NCI-H2196 (cell line): ENCODE results near the gene TPSAB1.

Experiments used
- DNase-seq: peaks from one replicate; lab custom pipeline; 2025; ENCODE audit not compliant: unreplicated experiment; lab: John Stamatoyannopoulos, UW

The TPSAB1 gene

DNA sequence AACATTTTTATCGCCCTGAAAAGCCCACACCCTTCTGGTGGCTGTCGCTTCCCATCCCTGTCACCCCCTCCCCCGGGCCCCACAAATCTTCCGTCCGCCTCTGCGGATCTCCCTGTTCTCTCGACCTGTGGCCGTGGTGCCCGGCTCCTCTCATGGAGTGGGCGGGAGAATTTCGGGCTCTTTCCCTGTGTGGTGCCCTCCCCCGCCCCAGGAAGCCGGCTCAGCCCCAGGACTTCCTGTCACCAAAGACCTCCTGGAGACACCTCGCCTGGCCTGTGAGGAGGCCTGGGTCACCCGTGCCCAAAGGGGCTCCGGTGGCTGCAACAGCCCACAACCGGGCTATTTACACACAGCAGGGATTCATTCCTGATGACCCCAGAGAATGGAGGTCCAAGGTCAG lies 42.8 kb downstream of the TPSAB1 start:
- DNase-seq, result no peak

DNA sequence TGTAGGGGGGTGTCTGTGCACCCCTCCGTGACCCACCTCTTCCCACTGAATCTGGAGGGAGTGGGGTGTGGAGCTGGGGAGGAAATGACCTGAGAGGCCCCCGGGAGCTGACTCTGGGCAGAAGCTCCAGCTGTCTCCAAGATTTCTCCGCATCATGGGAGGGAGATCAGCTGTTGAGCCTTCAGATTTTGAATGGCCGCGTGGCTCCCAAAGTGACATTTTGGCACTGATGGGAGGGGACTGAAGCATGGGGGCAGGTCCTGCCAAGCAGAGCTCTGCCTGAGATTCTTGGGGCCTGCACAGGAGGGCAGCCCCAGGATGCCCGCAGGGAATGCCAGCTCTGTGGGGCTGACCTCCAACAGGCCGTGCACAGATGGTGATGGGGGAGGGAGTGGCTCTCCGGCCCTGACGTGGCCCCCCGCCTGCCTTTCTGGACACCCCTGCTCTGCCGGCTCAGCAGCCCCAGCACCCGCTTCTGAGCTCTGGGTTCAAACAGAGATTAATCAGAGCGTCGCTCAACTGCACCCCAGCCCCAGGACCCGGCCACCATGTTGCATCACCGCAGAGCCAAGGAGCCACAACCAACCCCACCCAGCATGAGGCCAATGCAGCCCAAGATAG lies 43.6 kb downstream of the TPSAB1 start:
- DNase-seq, result no peak

DNA sequence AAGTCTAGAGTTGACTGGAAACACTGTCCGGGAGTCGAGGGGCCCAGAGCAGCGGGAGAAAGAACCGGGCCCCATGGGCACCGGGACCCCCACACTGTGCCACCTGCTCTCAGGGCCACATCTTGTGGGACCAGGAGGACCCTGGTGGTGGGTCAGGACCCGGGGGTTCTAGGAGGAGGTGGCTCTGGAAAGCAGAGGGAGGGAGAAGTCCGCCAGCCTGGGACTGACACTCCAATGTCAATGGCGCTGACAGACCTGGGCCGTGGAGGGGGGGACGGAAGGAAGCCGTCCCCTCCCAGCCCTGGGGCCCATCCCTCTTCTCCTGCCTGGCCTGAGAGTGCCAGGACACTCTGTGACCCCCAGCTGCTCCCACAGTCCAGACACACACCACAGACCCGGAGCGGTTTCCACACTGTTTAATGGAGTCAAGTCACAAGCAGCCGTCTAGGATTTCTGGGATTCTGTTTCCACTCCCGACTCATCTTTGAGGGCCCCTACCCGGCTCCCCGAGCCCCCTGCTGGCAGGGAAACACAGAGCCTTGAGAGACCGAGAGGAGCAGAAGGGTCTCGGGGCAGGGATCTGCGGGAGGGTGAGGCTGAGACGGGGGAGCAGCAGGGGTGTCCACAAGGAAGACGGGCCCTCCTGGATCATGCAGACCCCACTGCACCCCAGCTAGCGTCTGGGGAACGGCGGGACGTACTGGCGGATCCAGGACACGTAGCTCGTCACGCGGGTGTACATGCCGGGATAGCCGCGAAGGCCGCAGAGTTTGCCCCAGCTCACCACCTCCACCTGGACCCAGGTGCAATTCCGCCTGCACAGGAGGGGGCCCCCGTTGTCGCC lies 45.4 kb downstream of the TPSAB1 start:
- DNase-seq, result no peak

DNA sequence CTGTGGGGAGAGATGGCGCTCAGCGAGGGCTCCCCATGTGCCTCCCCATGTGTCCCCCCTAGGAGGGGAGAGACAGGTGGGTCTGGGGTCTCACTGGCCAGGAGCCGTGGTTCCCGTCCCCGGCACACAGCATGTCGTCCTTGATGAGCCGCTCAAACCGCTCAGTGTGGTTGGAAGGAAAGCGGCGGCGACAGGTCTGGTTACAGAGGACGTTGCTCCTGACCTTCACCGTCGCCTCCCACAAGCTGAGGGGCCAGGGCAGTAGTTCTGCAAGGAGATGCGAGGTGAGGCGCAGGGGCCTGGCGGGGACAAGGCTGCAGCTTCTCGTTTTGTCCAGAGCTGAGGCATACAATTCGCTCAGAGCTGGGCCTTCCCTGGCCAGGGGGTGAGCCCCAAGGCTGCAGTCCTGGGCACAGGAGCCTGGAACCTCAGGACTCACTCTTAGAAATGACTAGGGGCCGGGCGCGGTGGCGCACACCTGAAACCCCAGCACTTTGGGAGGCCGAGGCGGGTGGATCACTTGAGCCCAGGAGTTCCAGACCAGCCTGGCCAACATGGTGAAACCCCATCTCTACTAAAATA lies 46.1 kb downstream of the TPSAB1 start:
- DNase-seq, result no peak

DNA sequence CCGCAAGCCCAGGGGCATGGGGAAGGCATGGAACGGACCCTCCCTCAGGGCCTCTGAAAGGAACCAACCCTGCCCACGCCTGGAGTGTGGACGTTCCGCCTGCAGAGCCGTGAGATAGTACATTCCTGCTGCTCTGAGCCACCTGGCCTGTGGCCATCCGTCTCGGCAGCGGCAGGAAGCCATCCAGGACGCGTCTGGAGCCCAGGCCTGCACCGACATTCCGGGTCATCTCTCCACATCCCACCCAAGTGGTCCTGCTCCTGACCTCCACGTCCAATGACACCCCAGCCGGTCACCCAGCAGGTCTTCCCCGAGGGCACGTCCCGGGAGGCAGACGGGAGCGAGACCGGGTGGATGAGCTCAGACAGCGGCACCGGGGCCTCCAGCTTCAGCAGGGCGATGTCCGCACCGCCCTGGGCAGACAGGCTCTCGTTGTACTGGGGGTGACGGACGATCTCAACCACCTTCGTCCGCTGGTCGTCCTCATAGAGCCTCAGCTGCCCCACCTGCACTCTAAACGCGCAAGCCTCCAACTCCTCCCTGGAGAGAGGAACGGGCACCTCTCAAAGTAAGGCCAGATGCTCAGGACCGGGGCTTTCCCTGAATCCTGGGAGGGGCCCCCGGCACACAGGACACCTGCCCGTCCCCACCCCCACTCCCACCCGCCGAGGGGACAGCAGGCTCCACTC lies 47.6 kb downstream of the TPSAB1 start:
- no peak for DNase-seq

DNA sequence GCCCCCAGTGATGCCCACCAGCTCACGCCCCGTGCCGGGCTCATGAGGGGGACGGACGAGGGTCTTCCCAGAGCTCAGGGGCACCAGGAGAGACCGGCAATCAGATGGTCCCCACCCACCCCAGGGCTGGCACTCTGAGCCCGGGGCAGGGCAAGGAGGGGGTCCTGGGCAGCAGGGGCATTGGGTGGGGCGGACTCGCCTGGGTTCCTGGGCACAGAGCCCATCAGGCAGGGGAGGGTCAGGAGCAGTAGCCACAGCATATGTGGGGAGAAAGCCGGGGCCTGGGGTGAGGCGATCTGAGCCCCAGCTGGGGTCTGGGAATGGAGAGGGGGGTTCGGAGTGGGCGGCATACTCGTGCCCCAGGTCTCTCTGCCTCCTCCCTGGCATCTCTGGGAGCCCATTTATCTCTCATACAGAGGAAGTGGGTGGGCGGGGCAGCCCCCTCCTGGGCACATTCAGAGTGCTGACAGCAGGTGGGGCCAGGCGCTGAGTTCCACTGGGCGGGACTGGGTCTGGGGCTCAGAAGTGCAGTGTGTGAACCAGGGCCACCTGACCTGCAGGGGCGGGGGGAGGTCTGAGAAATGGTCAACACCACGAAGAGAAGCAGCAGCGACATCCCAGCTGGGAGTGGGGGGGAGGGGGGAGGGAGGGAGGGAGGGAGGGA lies 48.4 kb downstream of the TPSAB1 start:
- peak; percentile 25 for DNase-seq

DNA sequence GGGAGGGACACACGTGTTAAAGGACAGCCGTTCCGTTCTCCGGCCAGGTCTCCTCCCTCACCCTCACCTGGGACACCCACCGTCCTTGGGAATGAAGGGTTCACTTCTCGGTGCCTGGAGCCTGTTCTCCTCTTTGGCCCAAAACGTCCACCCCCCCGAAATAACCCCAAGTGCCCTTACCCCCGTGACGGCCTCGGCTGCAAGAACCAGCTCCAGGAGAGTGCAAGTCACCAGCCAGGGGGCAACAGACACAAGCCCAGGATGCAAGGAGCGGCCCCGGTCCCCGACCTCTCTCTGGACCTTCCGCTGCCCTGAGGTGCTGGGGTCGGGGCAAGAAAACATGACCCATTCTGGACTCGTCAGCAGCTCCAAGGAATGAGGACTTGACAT lies 49.0 kb downstream of the TPSAB1 start:
- DNase-seq, result no peak

DNA sequence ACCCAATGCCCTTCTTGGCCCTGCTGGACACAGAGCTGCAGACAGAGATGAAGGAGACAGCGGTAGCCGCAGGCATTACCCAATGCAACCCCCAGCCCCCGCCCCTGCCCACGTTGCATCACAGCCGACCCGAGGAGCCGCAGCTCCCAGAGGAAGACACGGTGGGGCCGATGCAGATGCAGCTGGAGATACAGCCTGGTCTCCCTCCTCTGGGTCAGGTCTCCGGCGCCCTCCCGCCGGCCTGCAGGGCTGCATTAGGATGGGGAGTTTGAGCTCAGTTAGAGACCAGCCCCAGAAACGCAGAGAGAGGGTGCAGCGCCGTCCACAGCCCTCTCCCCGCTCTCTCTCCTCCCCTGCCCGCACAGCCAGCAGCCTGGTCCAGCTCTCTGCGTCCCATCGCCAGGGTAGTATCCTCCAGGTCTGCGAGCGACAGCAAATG lies 49.6 kb downstream of the TPSAB1 start:
- no peak for DNase-seq

DNA sequence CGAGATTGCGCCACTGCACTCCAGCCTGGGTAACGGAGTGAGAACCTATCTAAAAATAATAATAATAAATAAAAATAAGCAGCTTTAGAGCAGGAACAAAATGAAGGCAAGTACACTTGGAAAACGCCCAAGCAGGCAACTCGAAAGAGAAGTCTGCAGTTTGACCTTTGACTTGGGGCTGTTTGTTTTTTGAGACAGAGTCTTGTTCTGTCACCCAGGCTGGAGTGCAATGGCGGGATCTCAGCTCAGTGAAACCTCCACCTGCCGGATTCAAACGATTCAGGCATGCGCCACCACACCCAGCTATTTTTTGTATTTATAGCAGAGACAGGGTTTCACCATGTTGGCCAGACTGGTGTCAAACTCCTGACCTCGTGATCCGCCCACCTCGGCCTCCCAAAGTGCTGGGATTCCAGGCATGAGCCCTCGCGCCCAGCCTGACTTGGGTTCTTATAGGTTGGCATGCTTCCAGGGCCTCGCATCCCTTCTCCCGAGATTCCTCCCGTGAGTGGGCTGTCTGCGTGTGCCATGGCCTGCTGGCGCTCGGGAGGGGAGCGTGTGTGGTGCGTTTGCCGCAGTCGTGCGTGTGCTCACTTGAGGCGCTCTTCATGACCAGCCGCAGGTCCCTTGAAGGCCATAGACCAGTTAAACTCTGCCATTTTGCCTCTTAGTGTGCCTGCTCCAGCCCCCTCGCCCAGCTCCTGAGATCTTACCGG lies 50.5 kb downstream of the TPSAB1 start:
- peak; percentile 77 for DNase-seq

DNA sequence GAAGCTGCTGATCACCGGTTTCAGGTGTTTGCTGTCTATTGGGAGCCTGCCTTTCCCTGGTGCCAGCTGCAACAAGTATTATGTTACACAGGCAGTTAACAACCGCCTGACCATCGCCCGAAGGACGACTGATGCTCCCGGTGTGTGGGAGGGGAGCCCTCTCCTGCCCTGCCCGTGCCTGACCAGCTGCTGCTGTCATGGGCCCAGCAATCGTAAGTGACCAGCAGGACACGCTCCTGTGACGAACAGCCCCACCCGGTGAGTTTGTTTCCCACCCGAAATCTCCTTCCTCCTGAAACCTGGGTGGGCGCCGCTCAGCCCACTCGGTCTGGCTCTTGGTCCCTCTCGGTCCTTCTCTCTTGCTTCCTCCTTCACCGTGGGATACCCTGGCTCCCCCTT lies 51.1 kb downstream of the TPSAB1 start:
- peak; percentile 86 for DNase-seq
